H9 (cell line): ENCODE measurements around the gene TBC1D7. TPM values are rescaled to one million over a fixed set of nuclear protein-coding genes. Genes with fewer than 3 reads are reported as not detected.

Source experiments
- DNase-seq: peaks from one replicate; pipeline ENCODE4 v3.0.0-alpha.2; 2017
- H2AFZ ChIP-seq: one replicate; pipeline ENCODE4 v1.6.1; 2013; ENCODE audit warnings: mild to moderate bottlenecking, low read length, control low read depth, moderate library complexity
- H2AK5ac ChIP-seq: 2 replicates; pipeline ENCODE4 v1.6.1; 2013; ENCODE audit warnings: low read length, control low read depth, mixed read lengths; ENCODE audit not compliant: insufficient read length
- H2BK120ac ChIP-seq: one replicate; pipeline ENCODE4 v1.6.1; 2013; ENCODE audit warnings: low read depth, mild to moderate bottlenecking, low read length, control low read depth, inconsistent platforms; ENCODE audit not compliant: poor library complexity, severe bottlenecking
- H2BK12ac ChIP-seq: 2 replicates; pipeline ENCODE4 v1.6.1; 2013; ENCODE audit warnings: low read length, control low read depth, mixed read lengths, low read depth; ENCODE audit not compliant: insufficient read length
- H2BK15ac ChIP-seq: 2 replicates; pipeline ENCODE4 v1.6.1; 2013; ENCODE audit warnings: low read depth, low read length, control low read depth
- H2BK20ac ChIP-seq: one replicate; pipeline ENCODE4 v1.6.1; 2013; ENCODE audit warnings: low read depth, mild to moderate bottlenecking, low read length, control low read depth, inconsistent platforms; ENCODE audit not compliant: poor library complexity, severe bottlenecking
- H2BK5ac ChIP-seq: 2 replicates; pipeline ENCODE4 v1.6.1; 2013; ENCODE audit warnings: low read length, control low read depth, mixed read lengths; ENCODE audit not compliant: insufficient read length
- H3K14ac ChIP-seq: 2 replicates; pipeline ENCODE4 v1.6.1; 2013; ENCODE audit warnings: low read length, control low read depth; ENCODE audit not compliant: insufficient read depth
- H3K18ac ChIP-seq: 2 replicates; pipeline ENCODE4 v1.6.1; 2013; ENCODE audit warnings: low read depth, mild to moderate bottlenecking, mixed read lengths, low read length, control low read depth; ENCODE audit not compliant: insufficient read length
- H3K23ac ChIP-seq: 2 replicates; pipeline ENCODE4 v1.6.1; 2013; ENCODE audit warnings: low read length, control low read depth, mixed read lengths, low read depth; ENCODE audit not compliant: insufficient read length
- H3K23me2 ChIP-seq: 2 replicates; pipeline ENCODE4 v1.6.1; 2013; ENCODE audit warnings: low read depth, mild to moderate bottlenecking, mixed read lengths, low read length, control low read depth; ENCODE audit not compliant: insufficient read length, poor library complexity, severe bottlenecking
- H3K27ac ChIP-seq: 2 replicates; pipeline ENCODE4 v1.5.1; 2013; ENCODE audit warnings: low read length, control low read depth, mixed read lengths, low read depth; ENCODE audit not compliant: insufficient read length
- H3K27me3 ChIP-seq: 2 replicates; pipeline ENCODE4 v1.6.1; 2013; ENCODE audit warnings: low read length, control low read depth, inconsistent platforms; ENCODE audit not compliant: insufficient read depth
- H3K4ac ChIP-seq: 2 replicates; pipeline ENCODE4 v1.6.1; 2013; ENCODE audit warnings: low read depth, mild to moderate bottlenecking, control low read depth, inconsistent platforms, low read length, moderate library complexity
- H3K4me1 ChIP-seq: 2 replicates; pipeline ENCODE4 v1.6.1; 2013; ENCODE audit warnings: low read length, control low read depth, inconsistent platforms; ENCODE audit not compliant: insufficient read depth
- H3K4me2 ChIP-seq: 2 replicates; pipeline ENCODE4 v1.6.1; 2013; ENCODE audit warnings: low read length, control low read depth, mixed read lengths; ENCODE audit not compliant: insufficient read length, insufficient read depth
- H3K56ac ChIP-seq: 2 replicates; pipeline ENCODE4 v1.6.1; 2013; ENCODE audit warnings: low read depth, mild to moderate bottlenecking, mixed read lengths, low read length, control low read depth; ENCODE audit not compliant: insufficient read length
- H3K79me1 ChIP-seq: 2 replicates; pipeline ENCODE4 v1.6.1; 2013; ENCODE audit warnings: low read depth, mild to moderate bottlenecking, moderate library complexity, low read length, control low read depth, inconsistent platforms; ENCODE audit not compliant: insufficient read depth, poor library complexity, severe bottlenecking
- H3K79me2 ChIP-seq: 2 replicates; pipeline ENCODE4 v1.6.1; 2013; ENCODE audit warnings: low read length, control low read depth, inconsistent platforms; ENCODE audit not compliant: insufficient read depth
- H3K9ac ChIP-seq: 2 replicates; pipeline ENCODE4 v1.6.1; 2013; ENCODE audit warnings: low read length, control low read depth, mixed read lengths; ENCODE audit not compliant: insufficient read length; ENCODE audit errors: extremely low read depth
- H3K9me3 ChIP-seq: one replicate; pipeline ENCODE4 v1.6.1; 2013; ENCODE audit warnings: low read depth, low read length, inconsistent platforms; ENCODE audit not compliant: control insufficient read depth
- H3T11ph ChIP-seq: one replicate; pipeline ENCODE4 v1.6.1; 2013; ENCODE audit warnings: mild to moderate bottlenecking, low read length, control low read depth, inconsistent platforms
- H4K20me1 ChIP-seq: one replicate; pipeline ENCODE4 v1.6.1; 2013; ENCODE audit not compliant: control insufficient read depth, insufficient read length, insufficient read depth
- H4K5ac ChIP-seq: 2 replicates; pipeline ENCODE4 v1.6.1; 2013; ENCODE audit warnings: low read depth, mild to moderate bottlenecking, mixed read lengths, low read length, control low read depth; ENCODE audit not compliant: insufficient read length
- H4K8ac ChIP-seq: replicated peaks from 2 replicates; pipeline ENCODE4 v1.6.1; 2013; ENCODE audit warnings: low read length, control low read depth, mixed read lengths, low read depth; ENCODE audit not compliant: insufficient read length
- H4K91ac ChIP-seq: 2 replicates; pipeline ENCODE4 v1.6.1; 2013; ENCODE audit warnings: low read depth, mild to moderate bottlenecking, moderate library complexity, mixed read lengths, low read length, control low read depth; ENCODE audit not compliant: insufficient read length
- H3K27ac Mint-ChIP-seq, 3 experiments: 2 replicates in 2 of 3; 3 replicates in 1 of 3; pipeline ENCODE4 v1.8.0; 2020 to 2021; ENCODE audit warnings: mixed read lengths in 3 of 3, mild to moderate bottlenecking in 1 of 3, moderate library complexity in 1 of 3
- H3K27me3 Mint-ChIP-seq: 2 replicates; pipeline ENCODE4 v1.8.0; 2021; ENCODE audit warnings: low read depth, mild to moderate bottlenecking, moderate library complexity, mixed read lengths
- H3K36me3 Mint-ChIP-seq, 3 experiments: 2 replicates in 2 of 3; 3 replicates in 1 of 3; pipeline ENCODE4 v1.8.0; 2020 to 2021; ENCODE audit warnings: low read depth in 3 of 3, mixed read lengths in 3 of 3; ENCODE audit not compliant: insufficient read depth in 1 of 3
- H3K4me1 Mint-ChIP-seq, 2 experiments: 2 replicates each; pipeline ENCODE4 v1.8.0; 2020; ENCODE audit warnings: mixed read lengths in 2 of 2
- H3K4me3 Mint-ChIP-seq, 2 experiments: 2 replicates in 1 of 2; 3 replicates in 1 of 2; pipeline ENCODE4 v1.8.0; 2020 to 2021; ENCODE audit warnings: mild to moderate bottlenecking in 2 of 2, mixed read lengths in 2 of 2, moderate library complexity in 1 of 2
- H3K9me3 Mint-ChIP-seq, 2 experiments: 2 replicates in 1 of 2; 3 replicates in 1 of 2; pipeline ENCODE4 v1.8.0; 2020; ENCODE audit warnings: mild to moderate bottlenecking in 2 of 2, mixed read lengths in 2 of 2, moderate library complexity in 1 of 2
- CTCF ChIP-seq: fragments of 200-600 bp; sonication (generic); conservative IDR thresholded peaks from 3 replicates; pipeline ENCODE4 v1.8.0; 2021; ENCODE audit warnings: antibody characterized with exemption, mild to moderate bottlenecking
- WGBS: extraction: QIAGEN DNeasy Blood & Tissue Kit; methylation state at CpG from one replicate; pipeline ENCODE4 v1.1.7; 2013; ENCODE audit warnings: missing lambda C conversion rate, low lambda C conversion rate, mixed read lengths; ENCODE audit not compliant: insufficient read length; ENCODE audit errors: extremely low coverage; 5-methylcytosine and 5-hydroxymethylcytosine counted together
- total RNA-seq: library from RNA; stranded (reverse); gene quantifications from 2 replicates; pipeline ENCODE4 v1.2.1, GENCODE V29; 2021

Gene TBC1D7
- total RNA-seq, 1 experiment from 2014 or later: 33.9 TPM

GRCh38 chr6:13375360-13375878 lies 47.1 kb upstream of the TBC1D7 start:
- TF ChIP-seq CTCF: no peak
- Histone ChIP-seq H2BK5ac (no peak overlapping the region), H3K23ac (no peak overlapping the region), H3K4me1 (no peaks in the 10 kb centered on the region; the same call in 1 of the 2 replicates), H3K4ac (no peak overlapping the region), H4K8ac (no peak overlapping the region), H3K9ac (no peak overlapping the region), H4K91ac (no peak overlapping the region), H3K79me1 (no peaks in the 10 kb centered on the region), H2AK5ac (no peak overlapping the region), H4K5ac (no peak overlapping the region), H2BK120ac (no peak overlapping the region), H2BK12ac (no peak overlapping the region), H3T11ph (no peak overlapping the region), H3K56ac (no peak overlapping the region), H4K20me1 (no peaks in the 10 kb centered on the region), H3K18ac (no peak overlapping the region), H2BK15ac (no peak overlapping the region), H3K9me3 (no peaks in the 10 kb centered on the region), H3K4me2 (no peak overlapping the region), H3K23me2 (no peaks in the 10 kb centered on the region), H2AFZ (no peak overlapping the region), H3K14ac (no peak overlapping the region), H3K27ac (no peak overlapping the region), H3K27me3 (no peaks in the 10 kb centered on the region), H2BK20ac (no peak overlapping the region), H3K79me2 (no peaks in the 10 kb centered on the region)
- peaks cover 16 to 35% of the 10 kb centered on the region in 2 experiments for H3K4me1 Mint-ChIP-seq
- WGBS: no CpG with 5 or more reads among the region's 9 CpGs
- H3K36me3 Mint-ChIP-seq: no peaks in the 10 kb centered on the region
- no peaks in the 10 kb centered on the region; the same call in 1 of the 2 replicates for H3K27me3 Mint-ChIP-seq
- H3K9me3 Mint-ChIP-seq: no peaks in the 10 kb centered on the region
- no peak overlapping the region for H3K4me3 Mint-ChIP-seq
- H3K27ac Mint-ChIP-seq: no peak overlapping the region
- DNase-seq: no peak
